HAP-1 (cell line): ENCODE measurements around the gene PRRT3.
"Not testable (repeated sequence)": the region's sequence is repeated elsewhere in the genome, so short reads cannot be mapped to it uniquely, and the experiment has no call there.

Source experiments
- DNase-seq, 2 experiments: peaks; one replicate each; pipeline ENCODE4 v3.0.0-alpha.2; 2016 to 2020; ENCODE audit warnings: low spot score in 2 of 2
- H3K27me3 ChIP-seq: fragments of 250-450 bp; sonication (Bioruptor Pico); 2 replicates; pipeline ENCODE4 v1.5.1; 2020; ENCODE audit warnings: low read depth, mild to moderate bottlenecking, moderate library complexity
- H3K36me3 ChIP-seq: fragments of 250-450 bp; sonication (Bioruptor Pico); replicated peaks from 2 replicates; pipeline ENCODE4 v1.5.1; 2020; ENCODE audit warnings: mild to moderate bottlenecking
- H3K4me1 ChIP-seq: fragments of 250-450 bp; sonication (Bioruptor Pico); 2 replicates; pipeline ENCODE4 v1.5.1; 2020; ENCODE audit warnings: mild to moderate bottlenecking
- H3K4me3 ChIP-seq: fragments of 250-450 bp; sonication (Bioruptor Pico); 2 replicates; pipeline ENCODE4 v1.5.1; 2020; ENCODE audit warnings: mild to moderate bottlenecking, moderate library complexity
- H3K9me3 ChIP-seq: fragments of 250-450 bp; sonication (Bioruptor Pico); 2 replicates; pipeline ENCODE4 v1.5.1; 2020; ENCODE audit warnings: mild to moderate bottlenecking, moderate library complexity
- in situ Hi-C: fragments of 300-500 bp; cut with MboI; formaldehyde crosslinking; loops from 3 replicates; pipeline ENCODE4 v1.14.3; 2020; ENCODE audit warnings: low sequenced_read_pairs, inconsistent platforms, mixed read lengths

PRRT3 gene

DNA sequence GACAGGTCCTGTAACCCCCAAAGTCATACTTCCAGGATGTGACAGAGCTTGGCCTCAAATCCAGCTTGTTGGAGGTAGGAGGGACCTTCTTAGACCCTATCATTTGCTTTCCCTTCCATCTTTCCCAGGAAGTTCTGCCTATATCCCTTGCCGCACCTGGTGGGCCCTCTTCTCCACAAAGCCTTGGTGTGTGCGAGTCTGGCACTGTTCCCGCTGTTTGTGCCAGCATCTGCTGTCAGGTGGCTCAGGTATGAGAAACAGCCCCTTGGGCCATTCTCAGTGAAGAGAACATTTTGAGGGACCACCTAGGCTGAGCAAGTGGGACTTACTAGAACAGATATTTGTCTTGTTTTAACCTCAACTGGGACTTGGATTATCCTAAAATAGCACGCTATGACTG lies 48.3 kb downstream of the PRRT3 start:
- no peaks in the 10 kb centered on the region for H3K4me1 ChIP-seq
- no peaks in the 10 kb centered on the region for H3K27me3 ChIP-seq
- H3K9me3 ChIP-seq, result no peaks in the 10 kb centered on the region
- DNase-seq, result no peak
- in situ Hi-C loops, result no loop called here
- no peak overlapping the region for H3K4me3 ChIP-seq
- H3K36me3 ChIP-seq, result no peaks in the 10 kb centered on the region

DNA sequence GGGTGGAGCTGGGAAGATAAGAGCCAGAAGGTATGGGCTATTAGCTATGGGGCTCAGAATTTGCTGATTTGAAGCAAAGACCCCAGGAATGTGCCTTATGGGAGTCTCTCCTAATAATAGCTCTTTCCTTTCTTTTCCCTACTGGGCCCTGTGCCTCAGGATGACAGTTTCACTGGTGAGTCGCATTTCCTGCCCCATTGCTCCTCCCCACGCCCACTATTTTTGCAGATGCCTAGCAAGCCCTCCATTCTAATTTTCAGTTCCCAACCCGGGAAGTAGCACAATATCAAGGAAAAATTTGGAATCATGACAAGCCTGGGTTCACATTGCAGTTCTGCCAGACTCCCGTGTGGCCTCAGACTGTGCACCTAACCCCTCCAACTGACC lies 49.0 kb downstream of the PRRT3 start:
- H3K4me3 ChIP-seq, result no peak overlapping the region
- H3K27me3 ChIP-seq, result no peaks in the 10 kb centered on the region
- H3K9me3 ChIP-seq, result no peaks in the 10 kb centered on the region
- H3K4me1 ChIP-seq, result no peaks in the 10 kb centered on the region
- DNase-seq, result no peak
- no peaks in the 10 kb centered on the region for H3K36me3 ChIP-seq
- in situ Hi-C loops, result no loop called here

DNA sequence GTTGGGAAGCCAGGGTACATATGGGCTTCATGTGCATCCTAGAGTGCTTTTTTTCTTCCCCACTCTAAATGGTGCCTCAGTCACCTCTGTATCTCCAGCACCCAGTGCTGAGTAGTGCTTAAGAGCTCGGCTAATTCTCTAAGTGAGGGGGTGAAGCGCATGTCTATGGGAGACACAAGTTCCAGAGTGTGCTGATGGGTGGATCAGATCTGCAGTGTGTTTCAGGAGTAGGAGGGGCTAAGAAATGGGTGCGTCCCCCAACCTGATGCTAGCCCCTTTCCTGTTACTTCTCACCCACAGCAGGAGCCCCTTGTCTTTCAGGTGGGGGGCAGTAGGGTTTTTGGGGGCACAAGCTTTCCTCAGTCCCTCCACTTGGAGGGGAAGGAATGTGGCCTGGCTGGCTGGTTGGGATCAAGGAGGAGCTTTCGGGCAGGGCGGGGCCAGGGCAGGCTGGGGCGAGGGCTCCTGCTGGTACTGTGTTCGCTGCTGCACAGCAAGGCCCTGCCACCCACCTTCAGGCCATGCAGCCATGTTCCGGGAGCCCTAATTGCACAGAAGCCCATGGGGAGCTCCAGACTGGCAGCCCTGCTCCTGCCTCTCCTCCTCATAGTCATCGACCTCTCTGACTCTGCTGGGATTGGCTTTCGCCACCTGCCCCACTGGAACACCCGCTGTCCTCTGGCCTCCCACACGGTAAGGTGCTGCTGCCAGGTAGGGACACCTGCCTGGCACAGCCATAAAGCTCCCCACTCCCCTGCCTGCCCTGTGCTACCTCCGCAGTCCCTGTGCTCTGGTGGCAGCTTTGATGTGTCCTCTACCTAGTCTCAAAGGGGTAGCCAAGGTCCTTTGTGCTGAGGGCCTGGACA lies 49.6 kb downstream of the PRRT3 start, which contains the start of gene IL17RE:
IL17RE (plus strand) TSS at position 477 of the 866 bp plus-strand sequence; CDS start at position 562, 85 bp downstream.
- Histone ChIP-seq H3K36me3 (no peaks in the 10 kb centered on the region), H3K27me3 (no peaks in the 10 kb centered on the region), H3K4me1 (no peaks in the 10 kb centered on the region), H3K4me3 (no peak within 1 kb of the TSS), H3K9me3 (no peaks in the 10 kb centered on the region)
- no peak for DNase-seq
- in situ Hi-C loops, result no loop called here

DNA sequence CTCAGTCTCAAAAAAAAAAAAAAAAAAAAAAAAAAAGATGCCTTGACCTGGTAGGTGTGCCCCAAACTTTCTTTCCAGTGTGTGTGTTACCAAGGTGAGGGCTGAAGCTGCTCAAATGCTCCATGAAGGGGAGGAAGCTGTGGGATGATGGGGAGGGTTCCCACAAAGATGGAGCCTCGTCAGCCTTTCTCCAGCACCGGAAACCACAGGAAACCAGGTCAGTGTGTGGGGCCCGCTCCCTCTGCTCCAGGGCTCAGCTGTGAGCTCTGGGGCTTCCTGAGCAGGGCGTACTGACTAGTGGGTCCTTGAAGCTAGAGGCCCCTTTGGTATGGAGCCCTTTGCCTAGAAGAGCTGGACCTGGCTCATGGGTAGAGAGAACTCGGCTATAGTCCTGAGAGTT lies 50.2 kb downstream of the PRRT3 start:
- Histone ChIP-seq H3K9me3 (no peaks in the 10 kb centered on the region), H3K36me3 (no peaks in the 10 kb centered on the region), H3K4me1 (no peaks in the 10 kb centered on the region), H3K4me3 (no peak overlapping the region), H3K27me3 (no peaks in the 10 kb centered on the region)
- DNase-seq, result no peak
- in situ Hi-C loops, result no loop called here

DNA sequence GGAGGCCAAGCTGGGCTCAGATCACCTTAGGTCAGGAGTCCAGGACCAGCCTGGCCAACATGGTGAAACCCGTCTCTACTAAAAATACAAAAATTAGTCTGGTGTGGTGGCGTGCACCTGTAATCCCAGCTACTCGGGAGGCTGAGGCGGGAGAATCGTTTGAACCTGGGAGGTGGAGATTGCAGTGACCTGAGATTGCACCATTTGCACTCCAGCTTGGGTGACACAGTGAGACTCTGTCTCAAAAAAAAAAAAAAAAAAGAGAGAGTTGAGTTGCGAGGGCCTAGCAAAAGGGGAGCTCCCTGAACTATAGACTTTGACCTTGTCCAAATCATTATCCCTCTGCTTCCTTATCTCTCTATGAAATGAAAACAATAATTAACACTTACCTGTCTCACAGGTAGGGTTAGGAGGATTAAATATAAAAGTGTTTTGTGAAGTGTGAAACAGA lies 51.2 kb downstream of the PRRT3 start:
- H3K27me3 ChIP-seq, H3K9me3 ChIP-seq, DNase-seq, H3K4me1 ChIP-seq, H3K4me3 ChIP-seq, in situ Hi-C loops, H3K36me3 ChIP-seq: not testable (repeated sequence)

DNA sequence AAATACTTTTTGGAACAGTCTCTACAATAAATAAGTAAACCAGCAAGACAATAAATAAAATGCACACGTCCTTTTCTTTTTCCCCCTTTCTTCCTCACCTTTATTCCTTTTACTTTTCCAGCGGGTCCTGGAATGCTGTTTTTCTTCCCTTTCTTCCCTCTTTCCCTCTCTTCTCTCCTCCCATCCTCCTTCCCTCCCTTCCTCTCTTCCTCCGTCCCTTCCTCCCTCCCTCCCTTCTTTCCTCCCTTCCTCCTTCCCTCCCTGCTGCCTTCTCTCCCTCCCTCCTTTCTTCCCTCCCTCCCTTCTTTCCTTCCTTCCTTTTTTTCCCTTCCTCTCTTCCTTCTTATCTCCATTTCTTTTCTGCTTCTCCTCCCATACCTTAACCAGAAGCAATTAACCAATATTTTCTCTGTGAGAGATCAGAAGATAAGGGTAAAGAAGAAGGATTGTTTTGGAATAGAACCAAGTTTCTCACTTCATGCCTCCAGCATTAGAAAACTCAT lies 52.9 kb downstream of the PRRT3 start:
- Histone ChIP-seq H3K27me3 (no peaks in the 10 kb centered on the region), H3K4me3 (no peak overlapping the region), H3K9me3 (no peaks in the 10 kb centered on the region), H3K36me3 (peaks cover 4% of the 10 kb centered on the region; the same call in 1 of the 2 replicates), H3K4me1 (no peaks in the 10 kb centered on the region)
- no peak for DNase-seq
- in situ Hi-C loops, result no loop called here

DNA sequence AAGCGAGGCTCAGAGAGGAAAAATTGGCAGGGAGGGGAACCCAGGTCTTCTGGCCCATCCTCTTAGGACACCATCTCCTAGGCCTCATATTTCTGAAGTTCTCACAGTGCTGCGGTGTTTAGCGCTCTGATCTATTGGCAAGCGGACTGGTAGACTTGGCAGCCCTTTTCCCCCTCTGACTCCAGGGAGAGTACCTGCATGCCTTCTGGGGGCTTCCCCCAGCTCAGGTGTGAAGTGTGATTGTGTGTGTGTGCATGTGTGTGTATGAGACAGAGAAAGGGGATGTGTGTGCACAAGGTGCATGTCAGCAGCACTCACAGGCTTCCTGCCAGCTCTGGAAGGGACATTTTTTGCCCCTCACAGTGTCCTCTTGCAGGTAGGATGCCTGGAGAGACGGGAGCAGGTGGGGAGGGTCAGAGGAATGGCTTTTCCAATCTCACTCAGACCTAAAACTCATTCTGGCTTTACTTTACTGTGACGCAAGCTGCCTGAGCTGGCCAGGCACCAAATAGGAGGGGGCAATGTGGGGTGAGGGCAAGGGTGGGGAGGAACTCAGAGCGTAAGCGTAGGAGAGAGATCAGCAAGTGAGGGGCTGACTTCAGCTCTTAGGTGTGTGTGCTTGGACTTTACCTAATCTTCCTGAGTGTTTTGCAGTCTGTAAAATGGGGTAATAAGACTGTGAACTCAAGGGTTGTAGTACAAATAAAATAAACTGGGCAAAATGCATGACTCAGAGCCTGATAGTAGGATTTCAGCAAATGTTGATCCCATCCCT lies 53.6 kb downstream of the PRRT3 start:
- Histone ChIP-seq H3K9me3 (no peaks in the 10 kb centered on the region), H3K27me3 (no peaks in the 10 kb centered on the region), H3K4me3 (no peak overlapping the region), H3K4me1 (no peaks in the 10 kb centered on the region), H3K36me3 (peaks cover 8% of the 10 kb centered on the region)
- in situ Hi-C loops, result no loop called here
- DNase-seq, result no peak

DNA sequence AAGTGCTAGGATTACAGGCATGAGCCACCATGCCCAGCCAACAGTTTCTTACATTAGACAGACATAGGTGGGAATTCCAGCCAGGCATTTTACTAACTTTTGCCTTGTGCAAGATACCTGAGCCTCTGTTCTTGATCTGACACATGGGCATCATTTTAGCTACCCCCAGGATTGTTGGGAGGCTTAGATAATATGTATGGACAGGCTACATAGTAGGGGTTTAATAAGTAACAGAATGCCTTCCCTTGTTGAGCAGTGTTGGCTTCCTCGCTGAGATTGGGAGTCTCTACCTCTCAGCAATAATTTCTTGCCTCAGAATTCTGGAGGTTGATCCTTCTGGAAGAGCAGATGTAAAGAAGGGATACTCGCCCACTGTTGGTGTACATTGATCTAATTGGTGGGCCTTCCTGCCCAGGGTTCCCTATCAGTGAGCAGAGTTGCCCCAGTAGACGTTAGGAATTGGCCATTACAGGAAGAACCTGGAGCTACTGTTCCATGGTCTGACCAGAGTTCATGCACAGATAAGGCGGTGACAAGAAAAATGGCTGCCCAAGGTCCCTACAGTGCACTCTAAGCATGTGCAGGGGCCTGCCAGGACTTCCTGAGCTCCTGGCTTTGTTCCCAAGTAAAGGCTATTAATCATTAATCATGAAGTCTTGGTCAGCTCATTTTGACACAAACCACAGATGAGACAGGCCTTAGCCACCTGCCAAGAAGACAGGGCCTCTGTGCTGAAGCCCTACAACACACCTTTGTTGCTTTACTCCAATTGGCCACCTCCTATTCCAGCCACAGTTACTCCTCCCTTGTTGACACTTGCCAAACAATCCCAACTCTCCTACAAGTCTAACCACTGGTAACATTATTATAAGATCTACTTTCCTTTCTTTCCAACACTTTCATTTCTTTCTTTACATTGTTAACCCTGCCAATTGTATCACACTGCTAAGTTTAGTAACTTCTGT lies 54.5 kb downstream of the PRRT3 start:
- no peaks in the 10 kb centered on the region for H3K4me1 ChIP-seq
- H3K36me3 ChIP-seq, result peaks cover 17% of the 10 kb centered on the region
- no peak for DNase-seq
- no peaks in the 10 kb centered on the region for H3K27me3 ChIP-seq
- H3K4me3 ChIP-seq, result no peak overlapping the region
- in situ Hi-C loops, result no loop called here
- H3K9me3 ChIP-seq, result no peaks in the 10 kb centered on the region

DNA sequence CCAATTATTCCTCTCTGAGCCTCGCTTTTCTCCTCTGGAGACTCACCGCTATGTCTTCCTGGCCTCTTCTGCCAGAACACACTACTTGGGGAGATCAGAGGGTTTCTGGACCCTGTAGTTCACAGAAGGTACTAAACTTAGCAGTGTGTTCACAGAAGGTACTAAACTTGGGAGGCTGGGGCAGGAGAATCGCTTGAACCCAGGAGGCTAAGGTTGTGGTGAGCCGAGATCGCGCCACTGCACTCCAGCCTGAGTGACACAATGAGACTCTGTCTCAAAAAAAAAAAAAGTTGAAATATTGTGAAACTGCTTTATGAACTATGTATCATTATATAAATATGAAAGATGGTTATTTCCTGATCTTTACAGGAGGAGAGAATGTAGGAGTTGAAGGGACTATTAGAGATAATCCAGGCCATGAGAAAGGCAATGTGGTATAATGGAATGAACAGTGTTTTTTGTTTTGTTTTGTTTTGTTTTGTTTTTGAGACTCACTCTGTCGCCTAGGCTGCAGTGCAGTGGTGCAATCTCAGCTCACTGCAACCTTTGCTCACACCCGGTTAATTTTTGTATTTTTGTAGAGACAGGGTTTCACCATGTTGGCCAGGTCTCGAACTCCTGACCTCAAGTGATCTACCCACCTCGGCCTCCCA lies 55.3 kb downstream of the PRRT3 start:
- DNase-seq, in situ Hi-C loops, H3K27me3 ChIP-seq, H3K4me3 ChIP-seq, H3K9me3 ChIP-seq, H3K4me1 ChIP-seq: not testable (repeated sequence)
- H3K36me3 ChIP-seq, result peaks cover 22% of the 10 kb centered on the region

DNA sequence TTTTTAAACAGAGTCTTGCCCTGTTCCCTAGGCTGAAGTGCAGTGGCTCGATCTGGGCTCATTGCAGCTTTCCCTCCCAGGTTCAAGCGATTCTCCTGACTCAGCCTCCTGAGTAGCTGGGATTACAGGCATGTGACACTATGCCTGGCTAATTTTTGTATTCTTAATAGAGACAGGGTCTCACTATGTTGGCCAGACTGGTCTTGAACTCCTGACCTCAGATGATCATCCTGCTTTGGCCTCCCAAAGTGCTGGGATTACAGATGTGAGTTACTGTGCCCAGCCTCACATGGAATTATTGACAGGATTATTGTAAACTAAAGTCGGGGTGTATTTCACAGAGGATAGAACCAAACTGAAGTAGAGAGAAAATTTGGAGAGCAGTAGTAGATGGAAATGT lies 56.5 kb downstream of the PRRT3 start:
- H3K27me3 ChIP-seq, DNase-seq, in situ Hi-C loops, H3K9me3 ChIP-seq, H3K4me3 ChIP-seq, H3K4me1 ChIP-seq: not testable (repeated sequence)
- H3K36me3 ChIP-seq, result peaks cover 25% of the 10 kb centered on the region
